NB4 (cell line): Measurements from ENCODE around the gene PRR23E.

Experiments used
- MYC ChIP-seq: IDR thresholded peaks from 2 replicates; pipeline ENCODE4 v1.6.1; 2011; ENCODE audit warnings: low read depth, low read length
- POLR2A ChIP-seq: IDR thresholded peaks from 2 replicates; pipeline ENCODE4 v1.6.1; 2011; ENCODE audit warnings: mild to moderate bottlenecking; ENCODE audit not compliant: insufficient read length; ENCODE audit errors: extremely low read depth
- TF ChIP-seq, protein P1 (sequence below): IDR thresholded peaks from one replicate; pipeline ENCODE4 v1.5.1; 2012; ENCODE audit warnings: low read depth, low read length

DNA sequence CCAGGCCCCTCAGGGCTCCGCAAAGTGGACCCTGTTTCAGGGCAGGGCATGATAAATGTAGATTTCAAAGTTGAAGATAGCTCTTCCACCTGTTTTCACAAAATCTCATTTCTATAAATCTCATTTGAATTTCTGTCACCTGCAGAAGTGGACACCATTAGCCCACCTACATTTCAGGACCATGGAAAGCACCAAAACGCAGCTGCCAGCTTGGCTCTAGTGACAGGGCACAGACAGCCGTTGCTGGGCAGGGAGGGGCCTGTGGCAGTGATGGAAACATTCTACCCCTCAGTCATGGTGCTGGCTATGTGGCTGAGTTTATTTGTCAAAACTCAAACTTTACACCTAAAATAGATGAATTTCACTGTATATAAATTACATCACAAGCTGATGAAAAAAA lies 40.4 kb downstream of the PRR23E start:
- TF ChIP-seq, protein P1, sequence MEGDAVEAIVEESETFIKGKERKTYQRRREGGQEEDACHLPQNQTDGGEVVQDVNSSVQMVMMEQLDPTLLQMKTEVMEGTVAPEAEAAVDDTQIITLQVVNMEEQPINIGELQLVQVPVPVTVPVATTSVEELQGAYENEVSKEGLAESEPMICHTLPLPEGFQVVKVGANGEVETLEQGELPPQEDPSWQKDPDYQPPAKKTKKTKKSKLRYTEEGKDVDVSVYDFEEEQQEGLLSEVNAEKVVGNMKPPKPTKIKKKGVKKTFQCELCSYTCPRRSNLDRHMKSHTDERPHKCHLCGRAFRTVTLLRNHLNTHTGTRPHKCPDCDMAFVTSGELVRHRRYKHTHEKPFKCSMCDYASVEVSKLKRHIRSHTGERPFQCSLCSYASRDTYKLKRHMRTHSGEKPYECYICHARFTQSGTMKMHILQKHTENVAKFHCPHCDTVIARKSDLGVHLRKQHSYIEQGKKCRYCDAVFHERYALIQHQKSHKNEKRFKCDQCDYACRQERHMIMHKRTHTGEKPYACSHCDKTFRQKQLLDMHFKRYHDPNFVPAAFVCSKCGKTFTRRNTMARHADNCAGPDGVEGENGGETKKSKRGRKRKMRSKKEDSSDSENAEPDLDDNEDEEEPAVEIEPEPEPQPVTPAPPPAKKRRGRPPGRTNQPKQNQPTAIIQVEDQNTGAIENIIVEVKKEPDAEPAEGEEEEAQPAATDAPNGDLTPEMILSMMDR: no peak
- TF ChIP-seq POLR2A (no peak), MYC (no peak)
